GM18511 (cell line): ENCODE data around the gene BRD2.

Experiments
- ATAC-seq: cut with Tn5 transposase; IDR thresholded peaks from one replicate; pipeline ENCODE4 v1.9.1; 2021; ENCODE audit warnings: mild to moderate bottlenecking, moderate library complexity; ENCODE audit not compliant: unreplicated experiment

BRD2 gene

DNA sequence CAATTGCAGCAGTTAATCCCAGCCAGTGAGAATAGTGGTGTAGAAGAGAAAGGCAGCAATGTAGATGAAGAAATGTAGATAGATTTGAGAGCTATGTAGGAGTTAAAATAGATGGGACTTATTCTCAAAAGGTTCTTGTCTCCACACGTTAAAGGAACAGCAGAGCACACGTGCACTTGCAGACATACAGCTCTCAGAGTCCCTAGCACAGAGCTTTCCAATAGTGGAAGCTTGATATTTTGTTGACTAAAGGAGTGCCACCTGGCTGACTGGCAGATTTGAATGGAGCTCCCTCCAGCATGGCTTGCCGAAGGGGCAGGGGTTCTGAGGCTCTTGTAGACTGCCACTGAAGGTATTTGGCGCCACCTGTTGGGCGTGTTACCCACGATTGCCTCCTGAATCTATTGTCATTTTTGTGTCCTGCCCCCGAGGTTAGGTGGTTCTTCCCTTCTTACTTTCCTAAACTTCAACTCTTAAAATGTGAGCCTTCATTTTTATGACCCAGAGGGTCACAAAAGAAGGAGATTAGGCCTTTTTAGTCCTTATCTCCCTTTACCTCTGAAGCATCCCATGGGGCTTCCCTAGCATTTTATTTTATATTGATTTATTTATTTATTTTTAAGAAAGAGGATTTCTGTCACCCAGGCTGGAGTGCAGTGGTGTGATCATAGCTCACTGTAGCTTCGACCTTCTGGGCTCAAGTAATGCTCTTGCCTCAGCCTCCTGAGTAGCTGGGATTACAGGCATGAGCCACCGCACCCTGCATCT, 16.4 kb downstream of the BRD2 start:
- peak; percentile 68 for ATAC-seq

DNA sequence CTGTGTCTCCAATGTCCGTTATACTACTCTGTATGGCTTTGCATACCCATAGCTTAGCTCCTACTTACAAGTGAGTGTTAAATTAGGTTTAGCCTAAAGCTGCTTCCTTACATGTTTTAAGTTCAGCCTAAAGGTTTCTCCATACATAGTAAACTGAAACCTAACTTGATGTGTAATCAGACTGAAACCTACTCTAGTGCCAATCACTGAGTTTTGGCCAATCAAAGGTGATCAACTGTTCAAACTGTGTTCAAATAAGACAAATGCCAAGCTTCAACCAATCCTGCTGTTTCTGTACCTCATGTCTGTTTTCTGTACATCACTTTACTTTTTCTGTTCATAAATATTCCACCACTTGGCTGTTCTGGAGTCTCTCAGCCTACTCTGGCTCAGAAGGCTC, 21.0 kb downstream of the BRD2 start:
- no peak for ATAC-seq

DNA sequence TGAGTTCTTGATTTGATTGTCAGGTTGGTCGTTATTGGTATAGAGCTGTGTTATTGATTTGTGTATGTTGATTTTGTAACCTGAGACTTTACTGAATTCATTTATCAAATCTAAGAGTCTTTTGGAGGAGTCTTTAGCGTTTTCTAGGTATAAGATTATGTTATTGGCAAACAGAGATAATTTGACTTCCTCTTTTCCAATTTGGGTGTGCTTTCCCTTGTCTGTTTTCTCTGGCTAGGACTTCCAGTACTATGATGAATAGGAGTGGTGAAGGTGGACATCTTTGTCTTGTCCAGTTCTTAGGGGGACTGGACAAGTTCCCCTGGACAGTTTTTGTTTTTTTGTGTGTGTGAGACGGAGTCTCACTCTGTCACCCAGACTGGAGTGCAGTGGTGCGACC, 23.6 kb downstream of the BRD2 start:
- ATAC-seq = no peak

DNA sequence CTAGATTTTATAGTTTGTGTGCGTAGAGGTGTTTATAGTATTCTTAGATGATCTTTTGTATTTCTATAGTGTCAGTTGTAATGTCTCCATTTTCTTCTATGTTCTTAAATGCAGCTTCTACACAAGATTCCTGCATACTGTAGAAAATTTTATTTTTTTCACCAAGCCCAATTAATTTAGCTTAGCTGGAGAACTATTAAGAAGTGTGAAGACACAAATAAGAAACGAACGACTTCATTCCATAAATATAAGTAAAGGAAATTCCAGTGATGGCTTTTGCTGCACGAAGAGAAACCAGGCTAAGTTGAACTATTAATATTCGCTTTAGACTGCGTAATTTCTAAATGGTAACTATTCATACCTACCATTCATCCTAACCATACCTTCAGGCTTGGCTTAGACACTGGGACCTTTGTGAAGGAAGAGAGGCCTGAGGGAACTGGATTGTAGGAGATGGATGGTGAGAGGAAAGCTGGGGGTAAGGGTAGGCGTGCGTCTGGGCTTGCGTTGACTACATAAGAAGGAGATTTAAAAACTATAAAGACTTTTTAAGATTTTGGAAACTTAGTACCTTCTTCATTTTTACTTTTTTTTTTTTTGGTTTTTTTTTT, 25.1 kb downstream of the BRD2 start:
- no peak for ATAC-seq

DNA sequence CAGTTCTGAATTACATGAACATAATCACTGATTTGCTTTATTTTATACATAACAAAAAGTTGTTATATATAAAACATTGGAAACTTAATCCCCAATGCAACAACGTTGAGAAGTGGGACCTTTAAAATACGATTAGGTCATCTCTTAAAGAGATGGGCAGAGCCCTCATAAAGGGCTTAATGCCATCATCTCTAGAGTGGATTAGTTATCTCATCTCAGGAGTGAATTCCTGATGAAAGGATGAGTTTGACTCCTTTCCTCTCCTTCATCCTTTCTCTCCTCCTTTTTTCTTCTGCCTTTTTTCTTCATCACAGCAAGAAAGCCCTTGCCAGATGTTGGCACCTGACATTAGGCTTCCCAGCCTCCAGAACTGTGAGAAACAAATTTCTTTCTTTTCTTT, 27.1 kb downstream of the BRD2 start:
- no peak for ATAC-seq

DNA sequence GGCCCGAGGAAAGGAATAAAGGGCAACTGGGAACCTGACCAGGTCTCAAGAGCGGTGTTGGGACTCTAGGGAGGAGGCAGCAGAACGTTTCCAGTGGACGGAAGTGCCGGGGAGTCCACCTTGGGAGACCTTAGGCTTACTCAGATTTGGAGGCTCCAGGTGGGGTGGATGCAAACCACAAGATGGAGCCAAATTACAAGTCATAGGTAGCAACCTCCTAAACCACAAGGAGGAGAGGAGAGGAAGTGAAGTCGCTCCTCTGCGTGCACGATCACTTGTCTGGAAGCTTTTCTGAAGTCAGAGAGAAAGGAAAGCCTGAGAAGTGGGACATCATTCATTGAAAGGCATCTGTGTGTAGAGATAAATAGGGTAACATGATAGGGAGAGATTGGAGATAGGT, 31.7 kb downstream of the BRD2 start:
- ATAC-seq = no peak

DNA sequence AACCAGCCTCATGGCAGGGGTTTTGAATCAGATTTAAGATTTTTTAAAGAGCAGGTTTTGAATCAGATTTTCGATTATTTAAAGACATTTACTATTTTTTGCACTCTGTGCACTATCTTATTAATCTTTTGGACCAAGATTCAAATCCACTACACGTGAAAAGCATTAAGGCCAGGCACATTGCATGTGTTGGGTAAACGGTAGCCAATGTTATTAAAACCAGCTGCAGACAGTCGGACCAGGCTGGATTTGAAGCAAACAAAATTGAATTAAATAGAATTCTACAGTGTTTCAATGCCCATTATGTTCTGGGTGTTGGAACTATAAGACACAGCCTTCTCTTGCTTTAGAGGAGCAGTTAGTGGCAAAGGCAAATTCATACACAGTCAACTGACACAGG, 33.3 kb downstream of the BRD2 start:
- ATAC-seq = no peak

DNA sequence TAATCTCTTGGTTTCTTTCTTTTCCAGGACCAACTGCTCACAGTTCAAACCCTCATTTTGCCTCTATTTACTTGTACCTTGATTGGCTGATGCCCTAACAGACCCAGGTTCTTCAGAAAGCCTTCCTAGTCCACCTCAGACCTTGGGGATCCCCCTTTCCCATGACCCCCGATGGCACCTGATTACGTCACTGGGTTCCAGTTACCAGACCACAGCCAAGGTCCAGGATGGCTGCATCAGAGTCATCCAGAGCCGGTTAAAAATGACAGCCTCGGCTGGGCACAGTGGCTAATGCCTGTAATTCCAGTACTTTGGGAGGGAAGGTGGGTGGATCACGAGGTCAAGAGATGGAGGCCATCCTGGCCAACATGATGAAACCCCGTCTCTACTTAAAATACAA, 36.5 kb downstream of the BRD2 start:
- ATAC-seq = no peak

DNA sequence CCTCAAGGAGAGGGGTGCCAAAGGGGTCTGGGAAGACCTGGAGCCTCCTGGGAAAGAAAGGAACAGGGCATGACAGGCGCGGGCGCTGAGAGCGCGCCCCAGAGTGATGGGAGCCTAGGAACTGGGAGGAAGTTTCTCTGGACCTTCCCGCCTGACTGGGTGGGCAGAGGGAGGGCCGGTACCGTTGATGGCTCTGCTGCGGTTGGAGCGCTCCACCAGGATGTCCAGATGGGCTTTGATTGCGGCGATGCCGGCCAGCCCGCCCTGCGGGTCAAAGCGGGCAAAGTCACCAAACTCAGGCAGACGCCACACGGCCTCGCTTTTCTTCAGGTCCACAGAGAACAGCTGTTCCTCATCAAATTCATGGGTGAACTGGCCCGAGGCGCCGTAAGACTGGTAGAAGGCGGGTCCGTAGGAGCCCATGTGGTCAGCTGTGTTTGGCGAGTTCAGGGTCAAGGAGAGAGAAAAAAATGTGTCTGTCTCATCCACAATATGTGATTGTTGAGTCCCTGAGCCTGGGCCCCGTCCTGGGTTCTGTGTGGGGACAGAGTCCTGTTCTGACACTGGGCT, 39.5 kb downstream of the BRD2 start:
- no peak for ATAC-seq

DNA sequence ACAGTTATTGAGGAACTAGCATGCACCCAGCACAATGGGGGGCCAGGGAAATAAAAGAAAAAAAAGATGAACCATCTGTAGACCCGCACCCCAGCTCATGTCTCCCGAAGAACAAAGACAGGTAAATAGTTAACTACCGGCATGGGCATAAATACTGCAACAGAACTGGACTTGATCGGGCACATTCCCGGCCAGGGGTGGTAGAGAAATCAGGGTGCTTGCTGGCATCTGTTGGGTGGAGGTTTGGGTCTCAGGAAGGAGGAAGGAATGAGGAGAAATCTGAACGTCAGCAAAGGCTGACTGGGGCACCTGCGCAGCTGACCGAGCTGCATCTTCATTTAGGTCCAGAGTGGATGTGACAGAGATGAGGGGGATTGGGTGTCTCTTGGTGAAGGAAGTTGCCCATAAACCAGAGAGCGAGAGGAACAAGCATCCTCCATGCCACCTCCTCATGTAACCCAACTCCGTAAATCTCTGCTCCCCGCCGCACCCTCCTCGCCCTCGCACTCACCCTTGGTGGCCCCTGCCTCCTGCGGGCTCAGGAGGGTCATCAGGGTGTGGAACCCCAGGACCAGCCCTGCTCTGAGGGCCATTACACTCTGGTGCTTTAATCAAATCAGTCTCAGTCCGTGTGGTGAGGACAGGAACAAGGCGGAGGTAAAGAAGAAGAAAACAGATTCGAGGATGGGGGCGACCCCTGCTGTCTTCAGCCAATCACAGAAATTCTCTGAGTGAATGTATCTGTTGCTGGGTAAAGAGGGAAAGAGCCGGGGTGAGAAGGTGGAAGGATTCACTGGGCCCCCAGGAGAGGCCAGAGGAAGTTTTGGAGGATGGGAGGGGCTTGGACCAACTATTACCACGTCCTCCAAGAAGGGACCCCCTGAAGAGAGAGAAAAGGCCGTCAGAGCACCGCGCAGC, 40.8 kb downstream of the BRD2 start, which contains the start of gene HLA-DOA:
Gene HLA-DOA (minus strand): TSS at position 648 of the 918 bp plus-strand sequence.
- ATAC-seq = peak; percentile 97

DNA sequence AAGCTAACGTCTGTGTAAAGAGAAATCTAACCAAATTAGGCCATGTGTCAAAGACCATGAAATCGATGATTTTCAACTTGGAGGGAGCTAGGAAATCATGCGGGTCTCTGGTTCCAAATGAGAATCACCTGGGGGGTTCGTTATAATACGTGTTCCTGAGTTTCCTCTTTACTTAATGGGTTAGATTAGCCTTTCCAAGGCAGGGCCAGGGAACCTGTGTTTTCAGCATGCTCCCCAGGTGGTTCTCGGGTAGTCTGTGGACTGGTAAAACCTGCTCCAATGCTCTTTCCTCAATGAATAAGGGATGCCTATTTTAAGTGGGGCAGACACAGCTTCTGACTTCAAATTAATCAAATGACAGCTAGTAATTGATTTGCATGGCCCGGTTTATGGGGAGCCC, 42.0 kb downstream of the BRD2 start:
- ATAC-seq = no peak

DNA sequence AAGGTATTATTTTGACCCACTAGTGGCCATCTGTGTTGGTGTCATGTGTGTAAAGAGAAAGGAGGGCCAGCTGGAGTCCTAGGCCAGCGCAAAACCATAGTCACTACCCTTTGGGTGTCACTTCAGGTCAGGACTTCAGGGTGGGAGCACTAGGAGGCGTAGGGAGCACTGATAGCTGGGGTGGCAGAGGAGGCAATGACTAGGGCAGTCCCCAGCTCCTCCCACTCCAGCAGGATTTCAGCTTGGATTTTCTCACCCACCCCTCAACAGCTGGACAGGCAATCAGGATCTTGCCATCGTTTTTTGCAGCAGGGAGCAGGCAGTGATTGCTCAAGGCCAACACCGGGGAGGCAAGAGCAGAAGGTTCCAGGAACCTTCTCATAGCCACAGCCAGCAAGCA, 45.2 kb downstream of the BRD2 start:
- no peak for ATAC-seq

DNA sequence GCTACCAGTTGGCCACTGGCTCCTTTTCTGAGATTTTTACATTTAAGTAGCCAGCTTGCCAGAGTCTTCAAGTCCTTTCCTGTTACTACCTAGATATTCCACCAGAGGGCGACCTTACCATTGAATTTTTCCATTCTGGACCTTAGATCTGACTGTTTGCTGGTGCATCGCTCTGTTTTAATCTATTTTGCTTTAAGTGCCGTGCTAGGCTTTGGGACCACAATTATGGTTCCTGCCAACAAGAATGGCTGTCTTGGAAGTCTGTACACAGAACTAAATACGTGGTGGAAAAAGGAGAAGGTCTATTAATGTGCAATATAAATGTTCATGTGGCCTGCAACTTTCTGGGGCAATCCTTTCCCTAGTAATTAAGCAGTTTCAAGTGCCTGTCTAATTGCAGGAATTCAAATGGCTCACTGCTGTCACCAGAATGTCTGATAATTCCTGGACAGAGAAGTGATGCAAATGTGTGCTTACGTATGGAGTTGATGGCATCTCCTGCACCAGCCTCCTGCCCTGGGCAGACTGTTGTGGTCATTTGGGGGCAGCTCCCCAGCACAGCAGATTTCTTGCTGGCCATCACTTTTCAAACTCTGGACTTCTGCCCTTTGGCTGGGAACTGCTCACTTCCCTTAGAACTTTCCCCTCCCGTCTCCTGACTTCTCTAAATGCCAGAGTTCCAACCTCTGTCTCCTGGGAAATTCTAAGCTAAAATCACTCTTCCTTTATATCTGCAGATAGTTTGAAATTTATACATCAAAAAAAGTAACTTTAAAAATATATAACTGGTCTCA, 46.6 kb downstream of the BRD2 start:
- ATAC-seq = no peak

DNA sequence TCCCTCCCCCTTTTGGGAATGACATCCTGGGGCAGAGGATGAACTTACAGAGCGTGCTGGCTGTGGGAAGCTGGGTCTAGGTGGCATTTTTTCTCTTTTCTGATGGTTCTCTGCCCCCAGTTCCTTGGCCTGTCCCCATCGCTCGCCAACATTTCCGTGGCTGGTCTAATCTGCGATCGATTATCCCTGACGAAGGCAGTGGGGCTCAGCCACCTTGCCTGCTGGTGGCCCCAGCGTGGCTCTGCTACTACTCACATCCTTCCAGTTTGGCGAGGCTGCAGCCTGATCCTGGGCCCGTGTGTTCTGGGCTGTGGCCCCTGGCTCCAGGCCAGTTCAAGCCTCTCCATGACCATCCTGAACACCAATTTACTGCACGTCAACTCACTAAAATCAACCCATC, 47.4 kb downstream of the BRD2 start:
- no peak for ATAC-seq

DNA sequence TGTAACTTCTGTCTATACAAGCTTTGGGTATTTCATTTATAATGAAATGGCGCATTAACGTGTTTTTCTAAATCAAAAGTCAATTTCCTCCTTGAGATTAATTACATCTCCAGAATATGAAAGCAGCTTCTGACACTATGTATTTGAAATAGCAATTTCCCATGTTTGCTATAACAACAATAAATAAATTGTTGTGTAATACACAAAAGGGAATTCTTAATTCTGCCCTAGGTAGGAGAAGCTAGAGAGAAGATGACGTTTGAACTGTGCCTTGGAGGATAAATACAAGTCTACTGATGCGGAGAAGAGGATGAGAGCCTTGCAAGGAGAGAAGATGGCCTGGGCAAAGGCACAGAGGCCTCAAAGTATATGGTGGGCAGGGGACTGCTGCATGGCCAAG, 48.6 kb downstream of the BRD2 start:
- no peak for ATAC-seq

DNA sequence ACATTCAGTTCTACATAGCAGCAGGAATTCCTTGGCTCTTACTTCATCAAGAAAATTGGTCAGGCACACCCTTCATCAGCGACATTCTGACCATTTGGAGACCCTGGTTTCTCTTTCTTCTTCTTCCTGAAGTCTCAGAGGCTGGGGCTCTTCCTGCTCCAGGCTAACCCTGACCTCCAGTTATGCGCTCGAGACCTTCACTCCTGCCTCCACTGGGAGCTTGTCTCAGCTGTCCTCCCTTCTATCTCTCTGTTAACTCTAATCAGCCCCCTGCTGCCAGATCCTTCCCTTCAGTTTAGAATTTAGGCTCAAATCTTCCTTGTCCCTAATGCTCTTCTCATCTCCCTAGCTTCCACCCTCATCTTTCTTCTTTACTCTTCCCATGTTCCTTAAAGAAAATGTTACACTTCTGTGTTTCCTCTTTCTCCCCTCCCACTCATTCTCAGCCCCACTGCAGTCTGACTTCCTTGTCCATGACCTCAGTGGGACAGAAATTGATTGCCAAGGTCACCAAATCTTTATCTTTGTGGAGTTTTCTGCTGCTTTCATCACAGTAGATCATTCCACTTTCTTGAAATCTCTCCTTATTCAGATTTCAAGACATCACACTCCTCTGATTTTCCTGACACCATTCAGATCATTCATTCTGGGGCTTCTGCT, 49.4 kb downstream of the BRD2 start:
- no peak for ATAC-seq

DNA sequence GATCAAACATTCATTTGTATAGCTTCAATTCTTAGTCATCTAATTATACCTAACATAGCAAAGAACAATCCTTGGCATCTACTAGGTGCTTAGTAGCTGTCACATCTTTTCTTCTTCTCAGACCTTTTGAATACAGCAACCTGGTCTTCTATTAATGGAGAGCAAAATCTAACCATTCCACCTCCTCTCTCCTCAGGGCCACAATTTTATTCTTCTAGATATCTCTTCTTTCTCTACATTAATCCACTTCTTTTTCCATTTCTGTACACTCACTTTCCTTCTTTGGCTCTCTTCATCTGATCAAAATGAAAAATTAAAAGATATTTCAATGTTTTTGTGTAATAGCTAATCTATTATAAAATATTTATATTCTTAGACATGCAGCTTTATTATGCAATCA, 50.0 kb downstream of the BRD2 start:
- no peak for ATAC-seq

DNA sequence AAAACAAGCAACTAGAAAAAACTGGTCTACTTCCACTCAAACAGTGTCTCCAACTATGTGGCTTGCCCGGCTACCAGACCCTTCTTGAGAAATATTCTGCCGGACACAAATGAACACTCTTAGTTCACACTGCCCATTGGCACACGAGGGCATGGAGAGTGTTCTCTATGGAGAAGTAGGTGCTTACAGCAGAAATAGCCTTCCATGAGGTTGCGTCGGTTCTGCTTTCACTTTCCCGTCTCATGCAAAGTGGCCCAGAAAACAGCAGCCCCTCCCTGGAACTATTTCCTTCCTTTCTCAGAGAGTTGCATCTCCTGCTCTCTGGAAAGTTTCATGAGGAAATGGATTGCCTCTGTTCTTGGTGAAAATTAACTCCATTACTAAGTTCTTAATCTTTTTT, 50.5 kb downstream of the BRD2 start:
- peak; percentile 78 for ATAC-seq

DNA sequence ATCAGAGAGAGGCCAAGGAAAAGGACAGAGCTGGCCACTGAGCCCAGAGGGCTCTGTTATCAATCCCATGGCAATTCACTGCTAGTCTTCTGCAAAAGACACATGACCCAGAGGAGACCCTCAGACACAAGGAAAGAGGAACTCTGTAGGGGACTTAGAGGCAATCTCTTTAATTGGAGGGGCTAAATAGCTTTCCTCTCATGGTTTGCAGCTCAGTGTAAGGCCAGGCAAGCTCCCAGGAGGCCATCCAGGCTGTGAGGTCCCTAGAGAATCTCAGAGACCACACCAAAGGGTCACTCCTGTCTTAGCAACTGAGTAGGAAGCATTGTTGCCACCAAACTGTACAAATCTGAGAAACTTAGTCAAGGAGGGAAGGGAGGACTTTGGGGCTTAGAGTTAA, 51.0 kb downstream of the BRD2 start:
- peak; percentile 16 for ATAC-seq

DNA sequence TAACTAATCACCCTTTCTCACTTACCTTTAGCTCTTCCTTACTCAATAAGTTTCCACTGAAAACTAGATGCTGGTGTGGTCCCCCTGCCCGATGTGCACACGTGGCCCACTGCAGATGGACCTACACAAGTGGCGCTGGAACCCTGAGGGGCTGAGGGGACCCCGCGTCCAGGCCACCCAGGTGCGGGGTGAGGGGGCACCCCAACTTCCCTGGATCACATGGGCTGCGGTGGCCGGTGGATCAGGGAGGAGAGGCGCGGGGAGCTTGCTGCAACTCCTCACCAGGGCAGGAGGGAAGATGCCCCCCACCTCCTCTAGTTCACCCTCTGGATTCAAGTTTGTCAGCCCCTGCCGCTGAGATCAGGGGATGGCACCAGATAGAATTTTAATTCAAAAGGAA, 53.5 kb downstream of the BRD2 start:
- no peak for ATAC-seq
